Ascending aorta (tissue), 2 donors: ENCODE data around the gene LRP1-AS. TPM values are rescaled to one million over a fixed set of nuclear protein-coding genes. Genes with fewer than 3 reads are reported as not detected.

Experiments used
- DNase-seq, 2 donors: peaks; one replicate each; pipeline ENCODE4 v3.0.0-alpha.2; 2019; ENCODE audit warnings: low spot score in 2 of 2
- H3K27ac ChIP-seq, 2 donors: fragments of 200-600 bp; sonication (generic); one replicate each; pipeline ENCODE4 v1.5.1; 2016 to 2017; ENCODE audit warnings: mild to moderate bottlenecking in 1 of 2
- H3K27me3 ChIP-seq: fragments of 200-600 bp; sonication (generic); one replicate; pipeline ENCODE4 v1.5.1; 2017
- H3K36me3 ChIP-seq, 2 donors: fragments of 200-600 bp; sonication (generic); one replicate each; pipeline ENCODE4 v1.5.1; 2016
- H3K4me1 ChIP-seq, 2 donors: fragments of 200-600 bp; sonication (generic); one replicate each; pipeline ENCODE4 v1.5.1; 2016 to 2017; ENCODE audit warnings: mild to moderate bottlenecking in 1 of 2
- H3K4me3 ChIP-seq, 2 donors: fragments of 200-600 bp; sonication (generic); one replicate each; pipeline ENCODE4 v1.5.1; 2016 to 2017; ENCODE audit warnings: mild to moderate bottlenecking in 1 of 2
- H3K9me3 ChIP-seq, 2 donors: fragments of 200-600 bp; sonication (generic); one replicate each; pipeline ENCODE4 v1.5.1; 2016
- intact Hi-C: fragments of 100-400 bp; cut with DNase I; formaldehyde crosslinking; loops from one replicate; pipeline ENCODE4 v1.15.1; 2023
- total RNA-seq: library from RNA; depleted of rRNA; stranded (reverse); fragments of >200 nt; gene quantifications from one replicate; pipeline ENCODE4 v1.1.0, GENCODE V29; 2016
- TF ChIP-seq, protein P1 (sequence below), 3 experiments: fragments of 200-600 bp in 2 of 3; fragments of 450-650 bp in 1 of 3; sonication (generic) in 2 of 3; IDR thresholded peaks; one replicate each; pipeline ENCODE4 v1.5.1; 2016 to 2019; ENCODE audit warnings: antibody characterized with exemption in 3 of 3, mild to moderate bottlenecking in 1 of 3, moderate library complexity in 1 of 3

Gene LRP1-AS
- total RNA-seq, 1 donor from 2014 or later = not detected

DNA sequence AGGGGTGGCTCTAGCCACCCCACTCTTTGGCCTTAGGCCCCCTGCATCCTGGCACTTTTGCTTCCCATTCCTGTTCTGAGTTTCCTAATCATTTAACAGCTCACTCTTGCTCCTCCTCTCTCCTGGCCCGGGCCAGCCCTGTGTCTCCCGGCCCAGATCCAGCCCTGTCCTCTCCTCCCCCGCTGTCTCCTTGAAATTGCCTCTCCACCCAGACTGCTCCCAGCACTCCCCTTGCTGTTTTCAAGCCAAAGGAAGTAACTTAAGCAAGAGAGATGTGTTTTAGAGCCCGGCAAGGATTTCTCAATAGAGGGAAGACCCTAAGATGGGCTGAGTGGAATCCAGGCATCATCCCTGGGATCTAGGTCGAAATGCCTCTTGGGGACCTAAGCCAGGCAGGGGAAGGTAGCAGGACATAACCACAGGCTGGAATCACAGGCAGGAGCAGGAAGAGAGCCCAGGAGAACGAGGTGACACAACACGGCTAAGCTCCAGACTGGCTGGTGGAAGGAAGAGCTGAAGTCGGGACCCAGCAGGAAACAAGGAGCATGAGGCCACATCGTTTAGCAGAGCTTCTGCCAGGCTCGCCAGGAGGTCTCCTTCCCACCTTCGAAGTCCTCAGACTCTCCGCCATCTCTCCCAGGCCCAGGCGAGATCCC, 2.0 kb upstream of the LRP1-AS start:
- DNase-seq = peak in 1 of 2 donors; percentile 90
- peaks cover 80 to 89% of the 10 kb centered on the region in 2 donors for H3K4me1 ChIP-seq
- TF ChIP-seq, protein P1, sequence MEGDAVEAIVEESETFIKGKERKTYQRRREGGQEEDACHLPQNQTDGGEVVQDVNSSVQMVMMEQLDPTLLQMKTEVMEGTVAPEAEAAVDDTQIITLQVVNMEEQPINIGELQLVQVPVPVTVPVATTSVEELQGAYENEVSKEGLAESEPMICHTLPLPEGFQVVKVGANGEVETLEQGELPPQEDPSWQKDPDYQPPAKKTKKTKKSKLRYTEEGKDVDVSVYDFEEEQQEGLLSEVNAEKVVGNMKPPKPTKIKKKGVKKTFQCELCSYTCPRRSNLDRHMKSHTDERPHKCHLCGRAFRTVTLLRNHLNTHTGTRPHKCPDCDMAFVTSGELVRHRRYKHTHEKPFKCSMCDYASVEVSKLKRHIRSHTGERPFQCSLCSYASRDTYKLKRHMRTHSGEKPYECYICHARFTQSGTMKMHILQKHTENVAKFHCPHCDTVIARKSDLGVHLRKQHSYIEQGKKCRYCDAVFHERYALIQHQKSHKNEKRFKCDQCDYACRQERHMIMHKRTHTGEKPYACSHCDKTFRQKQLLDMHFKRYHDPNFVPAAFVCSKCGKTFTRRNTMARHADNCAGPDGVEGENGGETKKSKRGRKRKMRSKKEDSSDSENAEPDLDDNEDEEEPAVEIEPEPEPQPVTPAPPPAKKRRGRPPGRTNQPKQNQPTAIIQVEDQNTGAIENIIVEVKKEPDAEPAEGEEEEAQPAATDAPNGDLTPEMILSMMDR (IDR thresholded peaks at IDR 0.05) = no peak
- H3K27ac ChIP-seq = peak overlapping the region; percentile 89 to 98
- H3K4me3 ChIP-seq = peak overlapping the region in 1 of 2 donors; percentile 37
- intact Hi-C loops = loop anchor here (2.0 kb wide), 1 partner anchor 71 kb away; the partner anchor contains the start of gene NEMP1
- H3K27me3 ChIP-seq = no peaks in the 10 kb centered on the region
- H3K9me3 ChIP-seq = no peaks in the 10 kb centered on the region
- peaks cover 25 to 34% of the 10 kb centered on the region in 2 donors for H3K36me3 ChIP-seq

DNA sequence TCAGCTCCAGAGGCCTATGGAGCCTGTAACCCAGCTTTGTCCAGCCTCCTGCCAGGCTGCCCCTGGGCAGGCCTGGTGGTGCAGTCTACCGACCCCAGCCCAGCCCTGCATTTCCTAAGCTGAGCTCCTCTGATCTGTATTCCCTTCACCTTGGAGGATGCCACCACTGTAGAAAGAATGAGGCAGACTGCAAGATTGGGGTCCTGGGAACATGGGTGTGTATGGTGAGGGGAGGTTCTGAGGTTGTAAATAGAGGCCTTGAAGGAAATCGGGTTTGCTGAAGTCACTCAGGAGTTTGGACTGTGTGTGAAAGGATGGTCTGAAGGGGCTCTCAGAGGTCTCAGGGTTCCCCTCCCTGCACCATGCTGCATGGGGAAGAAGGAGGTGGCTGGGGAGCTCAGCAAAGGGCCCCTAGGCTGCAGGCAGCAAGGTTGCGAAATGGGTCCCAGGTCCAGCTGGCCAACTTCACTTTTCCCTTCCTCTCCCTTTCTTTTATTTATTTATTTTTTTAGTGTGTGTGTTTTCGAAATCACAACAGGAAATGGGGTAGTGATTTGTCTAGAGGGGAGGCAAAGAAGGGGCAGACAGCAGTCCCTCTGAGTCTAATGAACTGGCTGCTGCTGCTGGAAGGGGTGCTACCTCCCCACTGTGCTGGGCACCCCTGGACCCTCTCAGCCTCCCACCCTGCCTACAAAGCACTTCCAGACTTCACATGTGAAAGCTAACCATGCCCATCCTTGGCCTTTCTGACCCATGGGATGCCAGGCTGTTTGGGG, 1.2 kb upstream of the LRP1-AS start:
- Histone ChIP-seq H3K27ac (peak overlapping the region; percentile 89 to 98), H3K4me3 (peak overlapping the region in 1 of 2 donors; percentile 37)

DNA sequence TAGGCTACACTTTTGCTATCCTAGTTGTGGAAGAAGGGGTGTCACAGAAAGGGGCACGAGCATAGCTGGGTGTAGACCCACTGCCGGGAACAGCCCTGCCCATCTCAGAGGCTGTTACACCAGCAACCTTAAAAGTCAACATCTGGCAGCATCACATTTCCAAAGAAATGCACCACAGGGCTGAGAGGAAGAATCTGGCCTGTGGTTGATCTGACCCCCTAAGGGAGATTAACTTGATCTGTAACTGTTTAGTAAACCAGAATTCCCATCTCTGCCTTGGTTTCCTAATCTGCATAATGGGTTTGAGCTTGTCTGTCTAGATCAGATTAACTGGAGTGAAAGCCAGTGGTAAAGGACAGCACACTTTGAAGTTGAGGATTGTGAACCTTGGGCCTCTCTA, 1.3 kb downstream of the LRP1-AS start:
- Histone ChIP-seq H3K4me3 (no peak overlapping the region), H3K9me3 (no peaks in the 10 kb centered on the region), H3K27me3 (no peaks in the 10 kb centered on the region), H3K27ac (peak overlapping the region; percentile 74 to 98), H3K4me1 (peaks cover 59 to 62% of the 10 kb centered on the region in 2 donors), H3K36me3 (peaks cover 50 to 60% of the 10 kb centered on the region in 2 donors)
- TF ChIP-seq, protein P1 (IDR thresholded peaks at IDR 0.05) = no peak
- no peak for DNase-seq
- intact Hi-C loops = no loop called here

More for the DNA sequence above, 1.2 kb upstream of the LRP1-AS start:
- no peaks in the 10 kb centered on the region for H3K27me3 ChIP-seq
- no peaks in the 10 kb centered on the region for H3K9me3 ChIP-seq
- intact Hi-C loops = loop anchor here (2.0 kb wide), 1 partner anchor 70 kb away; the partner anchor contains the start of gene NEMP1
- peak in 1 of 2 donors; percentile 86 for DNase-seq
- TF ChIP-seq, protein P1 (IDR thresholded peaks at IDR 0.05) = no peak
- H3K36me3 ChIP-seq = peaks cover 26 to 34% of the 10 kb centered on the region in 2 donors
- H3K4me1 ChIP-seq = peaks cover 79 to 86% of the 10 kb centered on the region in 2 donors

DNA sequence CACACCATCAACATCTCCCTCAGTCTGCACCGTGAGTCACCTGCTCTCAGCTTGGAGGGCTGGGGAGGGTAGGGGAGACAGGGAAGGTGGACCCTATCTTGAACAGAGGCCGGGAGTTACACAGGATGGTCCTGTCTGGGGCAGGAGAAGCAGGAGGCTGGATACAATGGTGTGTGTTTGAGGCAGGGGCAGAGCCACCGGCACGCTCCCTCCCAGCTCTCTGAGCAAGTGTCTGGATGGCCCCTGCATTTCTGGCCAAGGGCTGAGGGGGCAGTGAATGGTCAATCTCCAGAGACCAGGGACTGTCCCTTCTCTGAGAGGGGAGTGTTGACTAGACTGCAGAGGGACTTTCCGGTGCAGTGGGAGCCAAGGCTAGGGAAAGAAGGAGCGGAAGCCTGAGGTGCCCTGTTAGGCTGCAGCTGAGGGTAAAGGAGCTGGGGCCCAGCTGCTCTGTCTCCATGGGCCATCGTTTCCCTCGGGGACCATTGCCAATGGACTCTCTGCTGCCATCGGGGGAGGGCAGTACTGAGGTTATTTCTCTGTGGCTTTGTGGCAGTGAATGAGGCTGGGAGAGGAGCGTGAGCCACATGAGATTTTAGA, 1.9 kb downstream of the LRP1-AS start:
- Histone ChIP-seq H3K4me1 (peaks cover 55 to 57% of the 10 kb centered on the region in 2 donors), H3K36me3 (peaks cover 55 to 65% of the 10 kb centered on the region in 2 donors), H3K9me3 (no peaks in the 10 kb centered on the region), H3K27me3 (no peaks in the 10 kb centered on the region), H3K27ac (peak overlapping the region; percentile 74 to 98), H3K4me3 (no peak overlapping the region)
- intact Hi-C loops = no loop called here
- no peak for DNase-seq
- TF ChIP-seq, protein P1 (IDR thresholded peaks at IDR 0.05) = no peak

DNA sequence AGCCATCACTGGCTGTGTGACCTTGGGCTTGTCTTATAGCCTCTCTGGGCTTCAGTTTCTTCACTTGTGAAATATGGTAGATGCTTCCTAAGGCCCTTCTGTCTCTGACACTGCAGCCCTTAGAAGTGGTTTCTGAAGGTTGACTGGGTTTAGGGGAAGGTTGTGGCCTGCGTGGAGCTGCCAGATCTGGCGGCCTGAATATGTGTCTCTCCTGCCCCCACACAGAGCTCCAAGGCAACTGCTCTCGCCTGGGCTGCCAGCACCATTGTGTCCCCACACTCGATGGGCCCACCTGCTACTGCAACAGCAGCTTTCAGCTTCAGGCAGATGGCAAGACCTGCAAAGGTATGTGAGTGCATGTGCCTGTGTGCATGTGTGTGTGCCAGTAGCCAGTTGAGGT, 4.0 kb downstream of the LRP1-AS start:
- Histone ChIP-seq H3K4me3 (no peak overlapping the region), H3K4me1 (peaks cover 34 to 36% of the 10 kb centered on the region in 2 donors), H3K27ac (peak overlapping the region; percentile 64 to 65), H3K27me3 (no peaks in the 10 kb centered on the region), H3K9me3 (no peaks in the 10 kb centered on the region), H3K36me3 (peaks cover 67 to 81% of the 10 kb centered on the region in 2 donors)
- no peak for DNase-seq
- TF ChIP-seq, protein P1 (IDR thresholded peaks at IDR 0.05) = no peak
- intact Hi-C loops = no loop called here
